NCI-H2081 (cell line): ENCODE results near the gene PEAK1.

Source experiments
- DNase-seq, 2 experiments: peaks; one replicate each; lab custom pipeline; 2025; lab: John Stamatoyannopoulos, UW

Gene PEAK1

DNA sequence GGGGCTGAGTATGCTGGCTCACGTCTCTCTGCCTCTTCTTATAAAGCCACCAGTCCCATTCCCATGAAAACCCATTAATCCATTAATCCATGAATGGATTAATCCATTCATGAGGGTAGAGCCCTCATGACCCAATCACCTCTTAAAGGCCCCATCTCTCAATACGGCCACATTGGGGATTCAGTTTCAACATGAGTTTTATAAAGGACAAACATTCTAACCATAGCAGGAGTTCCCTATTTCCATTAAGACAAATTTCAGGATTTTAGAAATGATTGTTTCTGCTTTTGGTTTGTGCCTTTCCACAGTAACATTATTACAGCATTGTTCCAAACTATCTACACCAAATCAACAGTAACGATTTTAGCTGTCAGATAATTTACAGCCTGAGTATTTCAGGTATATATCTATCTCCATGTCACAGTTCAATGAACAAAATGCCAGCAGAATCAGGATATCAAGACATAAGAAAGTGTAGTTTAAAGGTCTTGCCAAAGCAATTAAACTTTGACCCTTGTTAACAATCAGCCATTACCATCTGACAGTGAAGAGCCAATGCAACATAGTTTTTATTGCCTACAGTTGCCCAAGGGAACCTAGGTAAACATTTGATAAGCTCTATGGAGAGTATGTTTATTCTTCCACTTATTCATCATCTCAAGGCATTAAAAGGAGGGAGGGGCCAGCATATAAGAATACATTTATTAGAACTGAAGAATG is 352.8 kb downstream of the PEAK1 start:
- DNase-seq: peak in 1 of 2 experiments; percentile 13

DNA sequence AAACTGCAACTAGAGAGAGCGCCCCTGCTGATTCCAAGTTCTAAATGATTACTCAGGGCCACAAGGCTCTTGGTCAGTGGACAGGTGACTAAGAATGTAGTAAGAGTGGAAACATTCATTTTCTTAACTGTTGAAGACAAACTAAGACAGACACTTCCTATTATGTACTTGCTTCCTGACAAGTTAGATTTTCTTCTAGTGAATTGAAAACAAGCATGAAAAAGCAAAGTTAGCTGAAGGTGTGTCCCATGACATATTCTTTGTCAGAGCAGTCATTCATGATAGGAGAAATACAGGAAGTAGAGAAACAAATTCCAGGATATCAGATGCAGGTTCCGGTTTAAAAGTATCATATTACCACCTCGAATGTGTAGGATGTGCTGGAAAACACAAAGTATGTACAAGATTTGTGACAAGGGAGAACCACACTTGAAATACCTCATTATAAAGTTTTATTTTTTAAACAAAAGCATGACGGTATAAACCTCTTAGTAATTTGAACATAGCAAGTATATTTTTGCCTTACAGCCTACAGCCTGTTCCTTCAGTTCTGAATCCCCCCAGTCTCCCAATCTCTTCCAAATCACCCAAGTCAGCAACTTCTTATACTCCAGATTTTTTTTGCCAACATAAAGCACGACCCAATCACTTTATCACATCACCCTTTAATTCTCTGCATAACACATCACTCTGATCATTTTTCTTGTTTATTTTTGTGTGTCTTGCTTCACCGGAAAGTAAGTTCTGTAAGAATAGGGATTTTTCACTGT is 355.2 kb downstream of the PEAK1 start:
- no peak for DNase-seq

GRCh38 chr15:77064063-77064462 is 355.8 kb downstream of the PEAK1 start:
- DNase-seq: no peak

DNA sequence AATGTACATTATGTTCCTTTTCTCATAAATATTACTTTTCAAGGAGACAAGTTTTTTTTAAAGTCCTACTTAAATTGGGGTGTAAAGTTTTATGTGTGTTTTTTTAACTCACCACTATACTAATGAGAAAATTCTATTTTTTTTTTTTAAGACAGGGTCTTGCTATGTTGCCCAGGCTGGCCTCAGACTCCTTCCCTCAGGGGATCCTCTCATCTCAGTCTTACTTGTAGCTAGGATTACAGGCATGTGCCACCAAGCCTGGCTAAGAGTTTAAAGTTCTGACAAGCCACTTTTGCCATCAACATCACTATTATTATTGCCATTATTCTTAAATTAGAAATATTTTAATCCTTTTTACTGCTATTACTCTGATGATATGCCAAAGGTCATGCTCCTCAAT is 356.7 kb downstream of the PEAK1 start:
- DNase-seq: no peak

GRCh38 chr15:77060546-77060945 is 359.4 kb downstream of the PEAK1 start:
- DNase-seq: no peak

DNA sequence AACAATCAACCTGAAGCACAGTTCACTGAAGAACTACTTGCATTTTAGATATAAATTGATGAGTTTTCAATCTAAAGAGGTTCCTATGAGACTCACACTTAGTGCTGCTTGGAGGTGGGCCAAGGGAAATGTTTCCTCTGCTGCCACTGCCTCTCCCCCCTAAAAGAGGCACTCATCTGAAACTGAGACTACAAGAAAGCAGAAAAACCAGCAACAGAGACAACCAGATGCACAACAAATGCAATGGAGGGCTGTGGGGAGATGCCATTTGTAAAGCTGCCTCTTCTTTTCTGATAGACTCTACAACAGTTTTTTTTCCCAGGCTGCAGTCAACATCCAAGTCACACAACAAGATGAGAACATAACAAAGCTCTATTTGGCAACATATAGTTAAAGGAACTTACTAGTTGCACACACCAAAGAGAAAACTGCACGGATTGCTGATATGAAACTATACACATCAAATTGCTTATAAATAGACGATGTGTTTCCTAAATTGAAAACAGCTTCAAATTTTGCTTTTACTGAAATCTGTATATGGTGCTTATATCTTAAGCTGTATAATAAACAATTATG is 360.0 kb downstream of the PEAK1 start:
- no peak for DNase-seq

GRCh38 chr15:77058468-77058867 is 361.4 kb downstream of the PEAK1 start:
- DNase-seq: no peak

GRCh38 chr15:77057685-77058084 is 362.2 kb downstream of the PEAK1 start:
- DNase-seq: no peak

DNA sequence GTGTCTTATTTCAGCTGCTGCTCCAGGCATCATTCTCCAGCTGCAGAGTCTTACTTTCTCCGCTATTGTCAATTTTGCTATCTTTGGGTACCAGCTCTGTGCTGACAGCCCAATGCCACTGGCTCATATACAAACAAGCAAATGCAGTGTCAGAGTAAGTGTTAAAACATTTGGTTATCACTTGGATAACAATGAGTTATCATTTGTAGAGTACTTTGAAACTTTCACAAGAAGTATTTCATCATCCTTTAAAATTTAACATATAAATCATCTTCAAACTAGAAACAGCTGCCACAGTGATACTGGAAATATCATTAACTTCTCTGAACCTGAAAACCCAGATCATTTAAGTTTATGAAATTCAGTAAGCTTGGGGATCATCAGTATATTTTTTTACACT is 362.8 kb downstream of the PEAK1 start:
- no peak for DNase-seq

DNA sequence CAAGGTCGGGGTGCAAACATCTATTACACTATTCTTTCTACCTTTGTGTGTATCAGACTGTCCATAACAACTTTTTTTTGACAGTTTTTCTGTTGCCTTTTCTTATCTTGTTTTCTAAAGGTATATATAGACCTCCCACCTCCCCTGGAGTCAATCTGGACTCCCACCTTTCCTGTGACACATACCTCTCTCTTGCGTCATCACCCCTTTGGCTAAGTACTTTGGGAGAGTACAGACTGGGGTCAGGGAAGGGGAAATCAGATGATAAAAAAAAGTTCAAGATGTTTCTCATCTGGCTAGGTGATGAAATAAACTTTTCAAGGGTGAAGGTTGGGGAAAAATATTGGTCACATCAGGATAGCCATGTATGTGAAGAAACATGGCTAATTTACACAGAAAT is 366.2 kb downstream of the PEAK1 start:
- DNase-seq: no peak

- DNase-seq: no peak
Observed at GRCh38 chr15:77052556-77052955, 367.3 kb downstream of the PEAK1 start.
